DND-41 (cell line): ENCODE data around the gene KCNK3.

Source experiments
- EZH2 ChIP-seq: IDR thresholded peaks from 3 replicates; pipeline ENCODE4 v1.6.1; 2012; ENCODE audit warnings: borderline replicate concordance, low read depth, mild to moderate bottlenecking, moderate library complexity, low read length, inconsistent platforms; ENCODE audit not compliant: severe bottlenecking
- TF ChIP-seq, protein P1 (sequence below): IDR thresholded peaks from 2 replicates; pipeline ENCODE4 v1.5.1; 2012; ENCODE audit warnings: borderline replicate concordance, low read length, moderate library complexity, mild to moderate bottlenecking; ENCODE audit not compliant: poor library complexity, severe bottlenecking; ENCODE audit errors: extremely low read depth

DNA sequence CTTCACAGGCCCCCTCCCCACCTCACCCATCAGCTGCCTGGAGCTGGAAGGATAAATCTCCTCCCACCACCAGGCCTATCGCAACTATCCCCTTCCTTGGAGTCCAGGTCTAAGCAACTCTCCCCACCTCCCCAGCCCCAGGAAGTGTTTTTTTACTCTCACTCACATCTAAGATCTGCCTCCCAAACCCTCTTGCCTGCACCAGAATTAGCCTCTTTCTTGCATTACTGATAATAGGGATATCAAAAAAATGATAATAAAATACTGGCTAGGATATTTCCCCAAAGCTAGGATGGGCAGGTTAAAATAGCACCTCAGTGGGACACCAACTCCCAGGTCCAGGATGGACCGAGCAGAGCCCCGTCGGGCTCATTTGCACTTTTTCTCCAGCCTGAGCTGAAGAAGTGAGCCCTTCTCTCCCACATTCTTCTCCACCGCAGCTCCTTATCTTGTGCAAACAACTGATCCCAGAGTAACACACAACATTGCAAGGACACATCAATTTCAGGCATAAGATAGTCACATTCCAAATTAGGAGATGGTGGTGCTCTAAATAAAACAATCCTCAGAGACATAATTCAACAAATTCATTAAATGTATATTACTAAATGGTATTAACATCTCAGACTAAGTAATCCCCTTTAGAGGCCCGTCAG, 33.7 kb upstream of the KCNK3 start:
- TF ChIP-seq EZH2, result no peak
- TF ChIP-seq, protein P1, sequence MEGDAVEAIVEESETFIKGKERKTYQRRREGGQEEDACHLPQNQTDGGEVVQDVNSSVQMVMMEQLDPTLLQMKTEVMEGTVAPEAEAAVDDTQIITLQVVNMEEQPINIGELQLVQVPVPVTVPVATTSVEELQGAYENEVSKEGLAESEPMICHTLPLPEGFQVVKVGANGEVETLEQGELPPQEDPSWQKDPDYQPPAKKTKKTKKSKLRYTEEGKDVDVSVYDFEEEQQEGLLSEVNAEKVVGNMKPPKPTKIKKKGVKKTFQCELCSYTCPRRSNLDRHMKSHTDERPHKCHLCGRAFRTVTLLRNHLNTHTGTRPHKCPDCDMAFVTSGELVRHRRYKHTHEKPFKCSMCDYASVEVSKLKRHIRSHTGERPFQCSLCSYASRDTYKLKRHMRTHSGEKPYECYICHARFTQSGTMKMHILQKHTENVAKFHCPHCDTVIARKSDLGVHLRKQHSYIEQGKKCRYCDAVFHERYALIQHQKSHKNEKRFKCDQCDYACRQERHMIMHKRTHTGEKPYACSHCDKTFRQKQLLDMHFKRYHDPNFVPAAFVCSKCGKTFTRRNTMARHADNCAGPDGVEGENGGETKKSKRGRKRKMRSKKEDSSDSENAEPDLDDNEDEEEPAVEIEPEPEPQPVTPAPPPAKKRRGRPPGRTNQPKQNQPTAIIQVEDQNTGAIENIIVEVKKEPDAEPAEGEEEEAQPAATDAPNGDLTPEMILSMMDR, result no peak
